B cell (primary cell): ENCODE data around the gene DIS3L2.

Experiments
- CTCF ChIP-seq: fragments of 200-600 bp; IDR thresholded peaks from one replicate; pipeline ENCODE4 v1.8.0; 2022; ENCODE audit warnings: antibody characterized with exemption, mild to moderate bottlenecking
- EZH2 ChIP-seq: IDR thresholded peaks from 2 replicates; pipeline ENCODE4 v1.6.1; 2012; ENCODE audit warnings: borderline replicate concordance, low read depth, mild to moderate bottlenecking, moderate library complexity, low read length; ENCODE audit not compliant: insufficient read depth, poor library complexity, severe bottlenecking

GRCh38 chr2:232008907-232009638 is 47.6 kb downstream of the DIS3L2 start:
- no peak for TF ChIP-seq CTCF
- TF ChIP-seq EZH2 = no peak
